COLO668 (cell line): ENCODE data around the gene KIF21B.
"Not testable (repeated sequence)": the region's sequence is repeated elsewhere in the genome, so short reads cannot be mapped to it uniquely, and the experiment has no call there.

Experiments used
- DNase-seq: peaks from one replicate; lab custom pipeline; 2025; ENCODE audit not compliant: unreplicated experiment; lab: John Stamatoyannopoulos, UW

KIF21B gene

GRCh38 chr1:200951016-200951415, 72.5 kb downstream of the KIF21B start:
- DNase-seq = no peak

GRCh38 chr1:200949626-200950025, 73.9 kb downstream of the KIF21B start:
- DNase-seq = no peak

- DNase-seq = no peak
These were observed 76.4 kb downstream of the KIF21B start for GRCh38 chr1:200947059-200947566.

- no peak for DNase-seq
These were observed 78.4 kb downstream of the KIF21B start for GRCh38 chr1:200945111-200945510.

- DNase-seq = no peak
These were observed 84.6 kb downstream of the KIF21B start for GRCh38 chr1:200938955-200939354.

GRCh38 chr1:200935286-200935962, 88.1 kb downstream of the KIF21B start:
- DNase-seq = not testable (repeated sequence)

GRCh38 chr1:200934676-200935245, 88.8 kb downstream of the KIF21B start:
- DNase-seq = no peak

- no peak for DNase-seq
These were observed 91.7 kb downstream of the KIF21B start for GRCh38 chr1:200931776-200932175.

GRCh38 chr1:200930285-200930684, 93.2 kb downstream of the KIF21B start:
- not testable (repeated sequence) for DNase-seq

GRCh38 chr1:200929530-200930278, 93.8 kb downstream of the KIF21B start:
- DNase-seq = no peak

- DNase-seq = no peak
These were observed 97.7 kb downstream of the KIF21B start for GRCh38 chr1:200925831-200926230.

GRCh38 chr1:200923601-200924000, 99.9 kb downstream of the KIF21B start:
- DNase-seq = no peak

GRCh38 chr1:200922406-200922805, 101.1 kb downstream of the KIF21B start:
- DNase-seq = no peak

- no peak for DNase-seq
These were observed 101.9 kb downstream of the KIF21B start for GRCh38 chr1:200921571-200922110.
